WI38 (cell line): ENCODE results near the gene SHOX.

Source experiments
- H3K4me3 ChIP-seq: 2 replicates; pipeline ENCODE4 v1.5.1; 2011; ENCODE audit warnings: low read depth, mild to moderate bottlenecking, control low read depth, low read length
- TF ChIP-seq, protein P1 (sequence below): IDR thresholded peaks from 2 replicates; pipeline ENCODE4 v1.5.1; 2012; ENCODE audit warnings: low read depth, mild to moderate bottlenecking, control low read depth, low read length

SHOX gene

DNA sequence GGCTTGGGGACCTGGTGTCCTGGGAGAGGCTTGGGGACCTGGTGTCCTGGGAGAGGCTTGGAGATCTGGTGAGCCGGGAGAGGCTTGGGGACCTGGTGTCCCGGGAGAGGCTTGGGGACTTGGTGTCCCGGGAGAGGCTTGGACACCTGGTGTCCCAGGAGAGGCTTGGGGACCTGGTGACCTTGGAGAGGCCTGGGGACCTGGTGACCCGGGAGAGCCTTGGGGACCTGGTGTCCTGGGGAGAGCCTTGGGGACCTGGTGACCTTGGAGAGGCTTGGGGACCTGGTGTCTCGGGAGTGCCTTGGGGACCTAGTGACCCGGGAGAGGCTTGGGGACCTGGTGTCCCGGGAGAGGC, 12.6 kb downstream of the SHOX start:
- TF ChIP-seq, protein P1, sequence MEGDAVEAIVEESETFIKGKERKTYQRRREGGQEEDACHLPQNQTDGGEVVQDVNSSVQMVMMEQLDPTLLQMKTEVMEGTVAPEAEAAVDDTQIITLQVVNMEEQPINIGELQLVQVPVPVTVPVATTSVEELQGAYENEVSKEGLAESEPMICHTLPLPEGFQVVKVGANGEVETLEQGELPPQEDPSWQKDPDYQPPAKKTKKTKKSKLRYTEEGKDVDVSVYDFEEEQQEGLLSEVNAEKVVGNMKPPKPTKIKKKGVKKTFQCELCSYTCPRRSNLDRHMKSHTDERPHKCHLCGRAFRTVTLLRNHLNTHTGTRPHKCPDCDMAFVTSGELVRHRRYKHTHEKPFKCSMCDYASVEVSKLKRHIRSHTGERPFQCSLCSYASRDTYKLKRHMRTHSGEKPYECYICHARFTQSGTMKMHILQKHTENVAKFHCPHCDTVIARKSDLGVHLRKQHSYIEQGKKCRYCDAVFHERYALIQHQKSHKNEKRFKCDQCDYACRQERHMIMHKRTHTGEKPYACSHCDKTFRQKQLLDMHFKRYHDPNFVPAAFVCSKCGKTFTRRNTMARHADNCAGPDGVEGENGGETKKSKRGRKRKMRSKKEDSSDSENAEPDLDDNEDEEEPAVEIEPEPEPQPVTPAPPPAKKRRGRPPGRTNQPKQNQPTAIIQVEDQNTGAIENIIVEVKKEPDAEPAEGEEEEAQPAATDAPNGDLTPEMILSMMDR, result no peak
- no peak overlapping the region for H3K4me3 ChIP-seq

DNA sequence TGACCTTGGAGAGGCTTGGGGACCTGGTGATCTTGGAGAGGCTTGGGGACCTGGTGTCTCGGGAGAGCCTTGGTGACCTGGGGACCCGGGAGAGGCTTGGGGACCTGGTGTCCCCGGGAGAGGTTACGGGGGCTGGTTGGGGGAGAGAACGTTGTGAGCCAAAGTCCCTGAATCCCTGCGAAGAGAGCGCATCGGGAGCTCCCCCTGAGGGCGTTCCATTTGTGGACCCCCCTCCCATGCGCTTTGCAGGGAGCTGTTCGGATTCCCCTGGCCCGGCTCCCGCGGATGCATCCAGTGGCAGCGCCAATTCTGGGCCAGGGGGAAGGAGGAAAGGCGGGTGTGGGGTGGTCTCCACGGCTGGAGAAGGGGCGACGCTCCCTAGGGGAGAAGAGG, 13.3 kb downstream of the SHOX start:
- TF ChIP-seq, protein P1, result no peak
- no peak overlapping the region for H3K4me3 ChIP-seq

DNA sequence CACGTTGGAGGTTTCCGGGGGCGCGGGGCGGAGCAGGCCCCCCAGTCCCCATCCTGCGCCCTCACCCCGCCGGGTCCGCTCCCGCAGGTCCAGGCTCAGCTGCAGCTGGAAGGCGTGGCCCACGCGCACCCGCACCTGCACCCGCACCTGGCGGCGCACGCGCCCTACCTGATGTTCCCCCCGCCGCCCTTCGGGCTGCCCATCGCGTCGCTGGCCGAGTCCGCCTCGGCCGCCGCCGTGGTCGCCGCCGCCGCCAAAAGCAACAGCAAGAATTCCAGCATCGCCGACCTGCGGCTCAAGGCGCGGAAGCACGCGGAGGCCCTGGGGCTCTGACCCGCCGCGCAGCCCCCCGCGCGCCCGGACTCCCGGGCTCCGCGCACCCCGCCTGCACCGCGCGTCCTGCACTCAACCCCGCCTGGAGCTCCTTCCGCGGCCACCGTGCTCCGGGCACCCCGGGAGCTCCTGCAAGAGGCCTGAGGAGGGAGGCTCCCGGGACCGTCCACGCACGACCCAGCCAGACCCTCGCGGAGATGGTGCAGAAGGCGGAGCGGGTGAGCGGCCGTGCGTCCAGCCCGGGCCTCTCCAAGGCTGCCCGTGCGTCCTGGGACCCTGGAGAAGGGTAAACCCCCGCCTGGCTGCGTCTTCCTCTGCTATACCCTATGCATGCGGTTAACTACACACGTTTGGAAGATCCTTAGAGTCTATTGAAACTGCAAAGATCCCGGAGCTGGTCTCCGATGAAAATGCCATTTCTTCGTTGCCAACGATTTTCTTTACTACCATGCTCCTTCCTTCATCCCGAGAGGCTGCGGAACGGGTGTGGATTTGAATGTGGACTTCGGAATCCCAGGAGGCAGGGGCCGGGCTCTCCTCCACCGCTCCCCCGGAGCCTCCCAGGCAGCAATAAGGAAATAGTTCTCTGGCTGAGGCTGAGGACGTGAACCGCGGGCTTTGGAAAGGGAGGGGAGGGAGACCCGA, 14.0 kb downstream of the SHOX start:
- H3K4me3 ChIP-seq, result no peak overlapping the region
- TF ChIP-seq, protein P1, result no peak

DNA sequence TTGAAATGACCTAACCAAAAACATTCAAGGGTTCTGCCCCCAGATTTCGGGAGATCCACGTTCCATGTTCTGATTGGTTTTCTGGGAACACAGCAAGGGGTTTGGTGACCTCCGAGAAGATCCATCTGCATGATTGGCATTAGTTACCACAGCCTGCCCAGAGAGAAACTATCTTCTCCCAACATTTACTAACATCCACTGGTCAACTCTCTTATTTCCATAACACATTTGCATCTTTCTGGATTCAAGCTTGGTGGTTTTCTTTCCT, 15.6 kb downstream of the SHOX start:
- H3K4me3 ChIP-seq, result no peak overlapping the region
- TF ChIP-seq, protein P1, result no peak

DNA sequence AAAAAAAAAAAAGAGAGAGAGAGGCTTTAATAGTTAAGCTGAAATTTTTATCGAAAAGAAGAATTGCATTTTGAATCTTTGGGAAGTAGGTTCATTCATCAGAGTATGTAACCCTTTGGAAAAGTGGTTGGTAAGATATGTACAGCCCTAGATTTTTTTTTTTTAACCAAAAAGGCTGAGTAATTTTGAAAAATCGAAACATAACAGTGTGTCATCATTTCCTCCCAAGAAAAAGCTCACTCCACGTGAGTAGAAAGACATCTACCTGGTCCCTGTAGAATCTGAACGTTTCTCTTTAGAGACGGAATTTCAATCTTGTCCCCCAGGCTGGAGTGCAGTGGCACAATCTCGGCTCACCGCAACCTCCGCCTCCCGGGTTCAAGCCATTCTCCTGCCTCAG, 16.2 kb downstream of the SHOX start:
- H3K4me3 ChIP-seq, result no peak overlapping the region
- TF ChIP-seq, protein P1, result no peak

DNA sequence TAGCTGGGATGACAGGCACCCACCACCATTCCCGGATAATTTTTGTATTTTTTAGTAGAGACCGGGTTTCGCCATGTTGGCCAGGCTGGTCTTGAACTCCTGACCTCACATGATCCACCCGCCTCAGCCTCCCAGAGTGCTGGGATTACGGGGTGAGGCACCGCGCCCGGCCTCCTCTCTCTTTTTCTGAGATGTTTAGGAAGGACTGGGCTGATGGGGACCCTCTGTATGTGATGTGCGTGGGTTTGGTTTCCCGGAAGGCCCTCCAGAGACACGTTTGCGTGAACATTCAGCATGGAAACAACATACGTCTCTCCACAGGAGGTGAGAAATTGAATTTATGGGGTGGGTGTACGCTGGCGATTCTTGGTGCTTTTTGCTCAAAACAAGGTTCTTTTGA, 18.6 kb downstream of the SHOX start:
- no peak overlapping the region for H3K4me3 ChIP-seq
- TF ChIP-seq, protein P1, result no peak

DNA sequence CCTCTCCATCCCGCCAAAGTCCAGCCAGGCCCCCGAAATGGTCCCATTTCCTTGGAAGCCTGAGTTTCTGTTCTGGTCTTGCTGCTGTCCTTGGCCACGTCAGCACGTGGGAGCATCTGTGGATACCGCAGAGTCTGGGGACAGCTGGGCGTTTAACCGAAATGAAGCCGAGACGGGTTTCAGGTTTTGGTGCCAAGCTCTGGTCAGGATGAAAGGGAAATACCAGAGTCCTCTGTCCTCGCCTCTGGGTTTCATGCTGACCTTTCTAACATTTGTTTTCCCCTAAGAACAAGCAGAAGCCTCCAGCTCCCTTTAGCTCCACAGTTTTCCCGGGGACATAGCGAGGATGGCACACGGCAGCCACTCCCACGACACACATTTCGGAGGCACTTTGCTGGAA, 19.7 kb downstream of the SHOX start:
- TF ChIP-seq, protein P1, result no peak
- no peak overlapping the region for H3K4me3 ChIP-seq
